Measurements from ENCODE around the gene THBS2. TPM values are rescaled to one million over a fixed set of nuclear protein-coding genes. Genes with fewer than 3 reads are reported as not detected.

THBS2 gene
- total and polyA plus RNA-seq, 2 of the 4 experiments (the other 2 are of a cell fraction) = 97.3 to 113 TPM

- no peak for TF ChIP-seq MAZ (IDR thresholded peaks at IDR 0.05; ENCODE audit: borderline replicate concordance, low read depth, low read length)
Measured at GRCh38 chr6:169250660-169251059, 3.0 kb downstream of the THBS2 start (continued).

GRCh38 chr6:169249057-169249456 lies 4.6 kb downstream of the THBS2 start:
- H3K4me2 ChIP-seq (ENCODE audit: low read depth, low read length) = no peak overlapping the region
- H2BK120ac ChIP-seq (ENCODE audit: low read depth, low read length) = no peak overlapping the region
- no peaks in the 10 kb centered on the region for H4K20me1 ChIP-seq (ENCODE audit: insufficient read depth, low read length)
- no peak for TF ChIP-seq MAZ (IDR thresholded peaks at IDR 0.05; ENCODE audit: borderline replicate concordance, low read depth, low read length)
- no peak for TF ChIP-seq SMC3 (IDR thresholded peaks at IDR 0.05; ENCODE audit: low read depth, low read length)
- no peak for TF ChIP-seq ELK1 (IDR thresholded peaks at IDR 0.05; ENCODE audit: borderline replicate concordance, low read depth, low read length)
- no peak for TF ChIP-seq RFX5 (IDR thresholded peaks at IDR 0.05; ENCODE audit: low read depth, low read length)
- no peak for TF ChIP-seq RAD21 (IDR thresholded peaks at IDR 0.05; ENCODE audit: low read length)
- TF ChIP-seq CHD1 (IDR thresholded peaks at IDR 0.05; ENCODE audit: low read depth, low read length) = no peak
- no peak for TF ChIP-seq USF2 (IDR thresholded peaks at IDR 0.05; ENCODE audit: low read depth, low read length)
- TF ChIP-seq RCOR1 (IDR thresholded peaks at IDR 0.05; ENCODE audit: insufficient replicate concordance, low read length) = no peak
- TF ChIP-seq POLR2A (IDR thresholded peaks at IDR 0.05; ENCODE audit: low read depth, low read length) = no peak
- TF ChIP-seq FOS (IDR thresholded peaks at IDR 0.05; ENCODE audit: low read depth, low read length) = no peak
- no peak for TF ChIP-seq CEBPB (IDR thresholded peaks at IDR 0.05; ENCODE audit: low read depth, low read length)
- TF ChIP-seq MXI1 (IDR thresholded peaks at IDR 0.05; ENCODE audit: borderline replicate concordance, low read depth, low read length) = no peak
- no peak for TF ChIP-seq CTCF (conservative IDR thresholded peaks at IDR 0.05; ENCODE audit: low read depth, low read length)
- no peak for TF ChIP-seq NFE2L2 (IDR thresholded peaks at IDR 0.05; ENCODE audit: low read depth, low read length)
- no peak for TF ChIP-seq MAFK (IDR thresholded peaks at IDR 0.05; ENCODE audit: low read depth, low read length)
- WGBS, 2 experiments (ENCODE audit: extremely low coverage in 2 of 2, insufficient read length in 1 of 2) = 95% methylated on average over 8 of the region's 16 CpGs; no CpG with 5 or more reads in 1 of the 2 experiments
- no peak overlapping the region for H3K4ac ChIP-seq (ENCODE audit: low read depth, low read length)
- H3K4me3 ChIP-seq (ENCODE audit: insufficient read depth, low read depth, low read length) = no peak overlapping the region
- H2AK9ac ChIP-seq (replicated peaks; ENCODE audit: low read depth, low read length, poor library complexity) = no peak overlapping the region
- no peak overlapping the region for H2BK5ac ChIP-seq (ENCODE audit: low read depth, low read length, poor library complexity, severe bottlenecking)
- dilution Hi-C loops (cut with HindIII; ENCODE audit: low sequenced_read_pairs, unreplicated experiment) = no loop called here
- ChIA-PET POLR2A (ENCODE audit: unreplicated experiment) (no interaction called here), CTCF (no interaction called here)
- no peak overlapping the region for H4K5ac ChIP-seq (ENCODE audit: low read depth, low read length)
- no peak overlapping the region for H3K56ac ChIP-seq (ENCODE audit: extremely low read depth, insufficient read depth, low read length)
- no peak overlapping the region for H2BK15ac ChIP-seq (ENCODE audit: low read depth, low read length)
- no peaks in the 10 kb centered on the region for H3K27me3 ChIP-seq (ENCODE audit: control insufficient read depth, insufficient read depth, low read length)
- H3K18ac ChIP-seq (ENCODE audit: low read depth, low read length) = no peak overlapping the region
- ATAC-seq (ENCODE audit: low read depth) (no peak), DNase-seq (no peak)
- H2AK5ac ChIP-seq (ENCODE audit: low read depth, low read length) = no peak overlapping the region
- no TSS peak for BruUV-seq (replicated peaks)
- H3K9me1 ChIP-seq (ENCODE audit: insufficient read depth, low read length) = peaks cover 12% of the 10 kb centered on the region
- in situ Hi-C loops (cut with MboI; ENCODE audit: low sequenced_read_pairs) = no loop called here
- H3K4me1 ChIP-seq (ENCODE audit: control insufficient read depth, insufficient read depth, low read length) = peaks cover 11% of the 10 kb centered on the region
- no peaks in the 10 kb centered on the region for H3K9me3 ChIP-seq (ENCODE audit: control insufficient read depth, insufficient read depth, low read length)
- H3K14ac ChIP-seq (replicated peaks; ENCODE audit: low read depth, low read length) = no peak overlapping the region
- H3K36me3 ChIP-seq (ENCODE audit: control insufficient read depth, insufficient read depth, low read length) = peaks cover 35% of the 10 kb centered on the region
- peaks cover 14 to 20% of the 10 kb centered on the region in 2 experiments; a peak in 3 of 4 replicates for H3K79me1 ChIP-seq (ENCODE audit: low read depth in 1 of 2, low read length in 2 of 2)
- H3K23ac ChIP-seq (ENCODE audit: low read depth, low read length) = no peak overlapping the region
- no peak overlapping the region for H3K9ac ChIP-seq (ENCODE audit: low read depth, low read length)
- no peak overlapping the region for H4K91ac ChIP-seq (ENCODE audit: insufficient read depth, low read depth, low read length)
- no peak overlapping the region for H3K27ac ChIP-seq (ENCODE audit: insufficient read depth, low read length)
- no peak overlapping the region for H2AFZ ChIP-seq (replicated peaks; ENCODE audit: low read length, poor library complexity)
- no peak overlapping the region for H4K8ac ChIP-seq (ENCODE audit: low read depth in 2 of 2, low read length in 2 of 2)
- no peak overlapping the region for H2BK20ac ChIP-seq (ENCODE audit: low read depth, low read length)
- intact Hi-C loops (cut with micrococcal nuclease) = no loop called here
